ENCODE data around the gene DHRSX.

- TF ChIP-seq PRDM4 (tag by site-specific recombination; IDR thresholded peaks at IDR 0.05) = no peak
- no peak for TF ChIP-seq CTCF (tag by site-specific recombination; IDR thresholded peaks at IDR 0.05)
- no peak for TF ChIP-seq YY1 (tag by site-specific recombination; IDR thresholded peaks at IDR 0.05)
- TF ChIP-seq SETDB1 (IDR thresholded peaks at IDR 0.05; ENCODE audit: insufficient read length, low read length) = no peak
- TF ChIP-seq ZBTB7A (tag by site-specific recombination; IDR thresholded peaks at IDR 0.05; ENCODE audit: low read depth) = no peak
- TF ChIP-seq ZNF660 (tag by site-specific recombination; IDR thresholded peaks at IDR 0.05) = no peak
- TF ChIP-seq ZNF302 (tag by site-specific recombination; IDR thresholded peaks at IDR 0.05; ENCODE audit: low read depth) = no peak
- no peak for TF ChIP-seq ZBTB44 (tag by site-specific recombination; IDR thresholded peaks at IDR 0.05)
- TF ChIP-seq TCF7L2 (IDR thresholded peaks at IDR 0.05; ENCODE audit: borderline replicate concordance, low read depth, low read length) = no peak
- no peak for TF ChIP-seq ZNF350 (tag by site-specific recombination; IDR thresholded peaks at IDR 0.05)
These were observed 198.9 kb downstream of the DHRSX start for GRCh38 chrX:2301901-2302300.

Data from HEK293 (cell line).